Urothelium cell line (cell line): ENCODE data around the gene ADSS1.
"Not testable (repeated sequence)": the region's sequence is repeated elsewhere in the genome, so short reads cannot be mapped to it uniquely, and the experiment has no call there.

Experiments used
- DNase-seq: peaks from one replicate; pipeline ENCODE4 v3.0.0; 2011; ENCODE audit warnings: low spot score, mixed read lengths
- FAIRE-seq: peaks from 2 replicates; lab custom pipeline; 2011; peaks lifted over from hg19 to GRCh38; lab: Jason Lieb, UNC

Gene ADSS1

GRCh38 chr14:104743461-104744380, 19.7 kb downstream of the ADSS1 start:
- DNase-seq (no peak), FAIRE-seq (no peak)

- DNase-seq (no peak), FAIRE-seq (no peak)
Measured at GRCh38 chr14:104744484-104744883, 20.5 kb downstream of the ADSS1 start.

- DNase-seq = no peak
- no peak for FAIRE-seq
Measured at GRCh38 chr14:104745431-104745830, 21.4 kb downstream of the ADSS1 start.

GRCh38 chr14:104746071-104746545, 22.1 kb downstream of the ADSS1 start:
- DNase-seq (no peak), FAIRE-seq (no peak)

GRCh38 chr14:104746934-104747481, 23.0 kb downstream of the ADSS1 start:
- FAIRE-seq (no peak), DNase-seq (no peak)

- no peak for DNase-seq
- FAIRE-seq = no peak
Measured at GRCh38 chr14:104747876-104748275, 23.8 kb downstream of the ADSS1 start.

GRCh38 chr14:104749111-104749649, 25.2 kb downstream of the ADSS1 start:
- no peak for DNase-seq
- no peak for FAIRE-seq

- FAIRE-seq (no peak), DNase-seq (no peak)
Measured at GRCh38 chr14:104750056-104750752, 26.2 kb downstream of the ADSS1 start.

GRCh38 chr14:104750753-104751057, 26.7 kb downstream of the ADSS1 start:
- not testable (repeated sequence) for DNase-seq, FAIRE-seq

- no peak for FAIRE-seq
- DNase-seq = no peak
Measured at GRCh38 chr14:104751539-104752422, 27.8 kb downstream of the ADSS1 start.

GRCh38 chr14:104752423-104752734, 28.4 kb downstream of the ADSS1 start:
- no peak for DNase-seq
- FAIRE-seq = no peak

GRCh38 chr14:104752735-104753527, 28.9 kb downstream of the ADSS1 start, which contains the start of gene SIVA1:
Gene SIVA1 (plus strand): TSS chr14:104753147. CDS start chr14:104753202, 55 bp downstream.
- FAIRE-seq = peak; percentile 81
- DNase-seq = peak; percentile 98

GRCh38 chr14:104753528-104754212, 29.6 kb downstream of the ADSS1 start:
- no peak for FAIRE-seq
- no peak for DNase-seq

- no peak for DNase-seq
- no peak for FAIRE-seq
Measured at GRCh38 chr14:104754213-104754851, 30.3 kb downstream of the ADSS1 start.

GRCh38 chr14:104755621-104756020, 31.6 kb downstream of the ADSS1 start:
- no peak for DNase-seq
- FAIRE-seq = no peak

- no peak for DNase-seq
- FAIRE-seq = no peak
Measured at GRCh38 chr14:104756477-104757237, 32.6 kb downstream of the ADSS1 start.

GRCh38 chr14:104757238-104757585, 33.2 kb downstream of the ADSS1 start:
- DNase-seq (no peak), FAIRE-seq (no peak)
